ENCODE measurements around the gene SALL1. TPM values are rescaled to one million over a fixed set of nuclear protein-coding genes. Genes with fewer than 3 reads are reported as not detected.

Gene SALL1
- total RNA-seq, 1 experiment from 2014 or later = 101 TPM

DNA sequence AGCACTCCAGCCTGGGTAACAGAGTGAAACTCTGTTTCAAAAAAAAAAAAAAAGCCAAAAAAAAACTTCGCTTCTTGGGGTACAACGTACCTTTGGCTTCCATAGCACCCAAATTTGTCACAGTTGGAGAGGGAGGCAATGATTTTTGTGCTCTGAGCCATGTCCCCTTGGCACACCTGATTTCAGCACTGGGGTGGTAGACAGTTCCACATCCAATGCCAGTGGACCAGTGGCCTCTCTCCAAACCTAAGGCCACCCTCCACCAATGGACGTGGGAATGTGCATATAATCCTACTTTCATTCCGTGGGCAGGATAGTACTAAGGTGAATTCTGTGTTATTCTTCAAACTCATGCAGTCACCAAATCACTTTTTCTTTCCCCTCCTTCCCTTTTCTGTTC lies 47.5 kb downstream of the SALL1 start:
- peaks cover 11% of the 10 kb centered on the region for H3K27me3 Mint-ChIP-seq (ENCODE audit: low read depth)
- H3K4me1 Mint-ChIP-seq = peaks cover 6 to 14% of the 10 kb centered on the region in 2 experiments; a peak in 3 of 4 replicates
- H4K91ac ChIP-seq (ENCODE audit: insufficient read length, low read depth, low read length) = no peak overlapping the region
- H3K4me1 ChIP-seq (ENCODE audit: insufficient read depth, low read length) = no peaks in the 10 kb centered on the region
- no peak overlapping the region for H3T11ph ChIP-seq (ENCODE audit: low read length)
- H4K8ac ChIP-seq (replicated peaks; ENCODE audit: insufficient read length, low read depth, low read length) = no peak overlapping the region
- no peaks in the 10 kb centered on the region for H3K23me2 ChIP-seq (ENCODE audit: insufficient read length, low read depth, low read length, poor library complexity, severe bottlenecking)
- no peak overlapping the region for H3K9ac ChIP-seq (ENCODE audit: extremely low read depth, insufficient read length, low read length)
- no peak overlapping the region for H3K27ac ChIP-seq (ENCODE audit: insufficient read length, low read depth, low read length)
- TF ChIP-seq CTCF (conservative IDR thresholded peaks at IDR 0.05) = no peak
- H3K4me2 ChIP-seq (ENCODE audit: insufficient read depth, insufficient read length, low read length) = no peak overlapping the region
- no peak overlapping the region for H2BK15ac ChIP-seq (ENCODE audit: low read depth, low read length)
- H3K18ac ChIP-seq (ENCODE audit: insufficient read length, low read depth, low read length) = no peak overlapping the region
- no peak overlapping the region for H3K4ac ChIP-seq (ENCODE audit: low read depth, low read length)
- H2BK120ac ChIP-seq (ENCODE audit: low read depth, low read length, poor library complexity, severe bottlenecking) = no peak overlapping the region
- no peak overlapping the region for H2AK5ac ChIP-seq (ENCODE audit: insufficient read length, low read length)
- no peak overlapping the region for H3K23ac ChIP-seq (ENCODE audit: insufficient read length, low read depth, low read length)
- no peak overlapping the region for H4K5ac ChIP-seq (ENCODE audit: insufficient read length, low read depth, low read length)
- no CpG with 5 or more reads among the region's 4 CpGs for WGBS (ENCODE audit: extremely low coverage, insufficient read length, low lambda C conversion rate)
- H2BK12ac ChIP-seq (ENCODE audit: insufficient read length, low read depth, low read length) = no peak overlapping the region
- H3K36me3 Mint-ChIP-seq (ENCODE audit: insufficient read depth in 1 of 3, low read depth in 3 of 3) = no peaks in the 10 kb centered on the region
- H3K14ac ChIP-seq (ENCODE audit: insufficient read depth, low read length) = no peak overlapping the region
- no peaks in the 10 kb centered on the region; a peak in 2 of 5 replicates for H3K9me3 Mint-ChIP-seq
- H3K79me1 ChIP-seq (ENCODE audit: insufficient read depth, low read depth, low read length, poor library complexity, severe bottlenecking) = no peaks in the 10 kb centered on the region
- no peak overlapping the region for H2BK20ac ChIP-seq (ENCODE audit: low read depth, low read length, poor library complexity, severe bottlenecking)
- DNase-seq = no peak
- H3K79me2 ChIP-seq (ENCODE audit: insufficient read depth, low read length) = no peaks in the 10 kb centered on the region
- H3K27me3 ChIP-seq (ENCODE audit: insufficient read depth, low read length) = no peaks in the 10 kb centered on the region
- no peaks in the 10 kb centered on the region for H4K20me1 ChIP-seq (ENCODE audit: control insufficient read depth, insufficient read depth, insufficient read length)
- no peaks in the 10 kb centered on the region for H3K9me3 ChIP-seq (ENCODE audit: control insufficient read depth, low read depth, low read length)
- H3K56ac ChIP-seq (ENCODE audit: insufficient read length, low read depth, low read length) = no peak overlapping the region
- no peak overlapping the region for H3K4me3 Mint-ChIP-seq
- H2BK5ac ChIP-seq (ENCODE audit: insufficient read length, low read length) = no peak overlapping the region
- no peak overlapping the region for H3K27ac Mint-ChIP-seq
- no peak overlapping the region for H2AFZ ChIP-seq (ENCODE audit: low read length)
